Measurements from ENCODE around the gene ADGB.

The ADGB gene

DNA sequence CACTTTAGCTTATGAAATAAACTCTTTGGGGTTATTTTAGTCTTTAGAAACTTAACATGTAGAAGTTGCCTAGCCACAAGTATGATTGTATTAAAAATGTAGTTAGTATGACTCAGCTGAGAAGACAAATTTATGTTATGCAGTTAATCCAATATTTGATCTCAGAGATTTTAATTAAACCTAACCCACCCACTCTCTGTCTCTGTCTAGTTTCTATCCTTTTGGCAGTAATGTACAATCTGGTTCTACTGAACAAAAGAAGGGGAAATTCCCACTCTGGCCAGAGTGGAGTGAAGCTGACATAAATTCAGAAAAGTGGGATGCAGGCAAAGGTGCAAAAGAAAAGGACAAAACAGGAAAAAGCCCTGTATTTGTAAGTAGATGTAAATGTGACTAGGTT is 36.4 kb downstream of the ADGB start:
- no peak for DNase-seq

DNA sequence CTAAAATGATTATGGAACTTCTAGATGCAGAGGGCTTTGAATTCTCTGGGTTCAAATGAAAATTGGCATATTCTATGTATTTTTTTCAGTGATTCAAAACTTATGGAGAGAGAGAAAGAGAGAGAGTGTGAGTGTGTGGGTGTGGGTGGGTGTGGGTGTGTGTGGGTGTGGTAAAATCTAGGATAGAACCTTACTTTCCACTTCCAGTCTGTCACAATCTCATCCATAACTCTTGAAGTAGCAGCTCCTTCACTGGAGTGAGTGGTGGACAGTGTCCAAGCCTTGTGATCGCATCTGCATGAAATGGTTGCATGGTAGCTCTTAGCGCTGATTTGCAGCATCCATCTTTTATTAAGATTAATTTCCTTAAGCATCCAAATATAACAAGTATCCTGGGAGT is 37.7 kb downstream of the ADGB start:
- no peak for DNase-seq

GRCh38 chr6:146642921-146643320 is 44.1 kb downstream of the ADGB start:
- DNase-seq: no peak

- no peak for DNase-seq
Measured at GRCh38 chr6:146650799-146651481, 52.2 kb downstream of the ADGB start.

DNA sequence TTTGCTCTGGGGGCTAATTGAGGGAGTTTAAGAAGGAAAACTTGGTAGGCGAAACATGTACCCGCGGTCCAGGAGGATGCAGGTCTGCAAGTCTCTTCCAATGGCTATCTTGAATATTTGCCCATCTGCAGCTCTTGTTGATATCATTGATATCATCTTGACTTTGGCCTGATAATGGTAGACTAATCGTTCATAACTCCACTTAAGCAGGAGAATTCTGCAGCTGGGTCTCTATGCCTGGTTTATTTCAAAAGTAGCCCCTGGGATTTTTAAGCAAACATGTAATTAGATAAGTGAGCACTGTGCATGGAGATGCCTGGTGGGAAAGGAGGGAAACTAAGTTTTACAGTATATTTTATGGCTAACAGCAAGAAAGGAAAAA is 52.7 kb downstream of the ADGB start:
- no peak for DNase-seq

DNA sequence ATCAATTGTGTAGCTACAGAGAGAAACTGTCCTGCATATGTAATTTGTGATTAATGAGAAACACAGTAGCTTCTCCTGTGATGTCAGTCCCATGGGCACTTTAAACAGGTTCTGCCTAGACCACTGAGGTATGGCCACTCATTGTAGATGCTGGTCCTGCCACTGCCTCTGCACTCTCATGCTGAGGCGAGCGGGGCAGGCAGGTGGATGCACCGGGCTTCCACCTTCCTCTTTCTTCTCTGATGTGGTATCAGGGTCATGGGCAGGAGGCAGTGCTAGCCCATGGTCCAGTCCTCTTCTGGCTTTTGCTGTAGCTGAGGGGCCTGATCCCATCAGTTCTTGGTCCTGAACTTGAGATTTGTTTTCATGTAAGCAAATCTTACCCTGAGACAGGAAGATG is 58.7 kb downstream of the ADGB start:
- no peak for DNase-seq

GRCh38 chr6:146664871-146665360 is 66.1 kb downstream of the ADGB start:
- no peak for DNase-seq

DNA sequence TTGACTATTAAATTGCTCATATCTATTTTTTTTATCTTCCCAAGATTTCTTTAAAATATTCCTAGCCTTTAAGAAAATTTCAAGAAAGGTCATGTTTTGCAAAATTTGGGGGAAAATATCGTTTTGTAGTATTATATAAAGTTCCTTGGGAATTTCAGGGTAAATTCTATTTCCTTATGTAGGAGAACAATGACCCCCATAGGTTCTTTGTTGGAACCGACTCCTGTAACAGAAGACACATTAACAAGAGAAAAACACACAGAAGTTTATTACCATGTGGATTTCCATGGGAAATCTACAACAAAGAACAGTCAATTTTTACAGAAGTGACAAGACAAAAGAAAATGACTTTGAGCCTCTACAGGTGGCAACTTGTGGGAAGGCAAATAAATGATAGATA is 68.1 kb downstream of the ADGB start:
- DNase-seq: no peak

- no peak for DNase-seq
Measured at GRCh38 chr6:146670161-146670560, 71.4 kb downstream of the ADGB start.

- DNase-seq: no peak
Measured at GRCh38 chr6:146673069-146673468, 74.3 kb downstream of the ADGB start.

GRCh38 chr6:146679386-146679785 is 80.6 kb downstream of the ADGB start:
- DNase-seq: no peak

DNA sequence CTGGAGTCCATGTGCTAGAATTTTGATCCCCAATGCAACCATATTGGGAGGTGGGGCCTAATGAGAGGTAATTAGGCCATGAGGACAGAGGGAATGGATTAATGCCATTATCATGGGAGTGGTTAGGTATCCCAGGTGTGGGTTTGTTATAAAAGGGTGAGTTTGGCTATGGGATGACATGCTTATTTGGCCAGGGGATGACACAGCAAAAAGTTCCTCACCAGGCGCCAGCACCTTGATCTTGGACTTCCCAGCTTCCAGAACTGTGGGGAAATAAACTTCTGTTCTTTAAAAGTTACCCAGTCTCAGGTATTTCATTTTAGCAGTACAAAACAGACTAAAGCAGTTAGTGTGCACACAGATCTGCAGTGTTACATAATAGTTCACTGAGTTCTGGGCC is 84.1 kb downstream of the ADGB start:
- no peak for DNase-seq

DNA sequence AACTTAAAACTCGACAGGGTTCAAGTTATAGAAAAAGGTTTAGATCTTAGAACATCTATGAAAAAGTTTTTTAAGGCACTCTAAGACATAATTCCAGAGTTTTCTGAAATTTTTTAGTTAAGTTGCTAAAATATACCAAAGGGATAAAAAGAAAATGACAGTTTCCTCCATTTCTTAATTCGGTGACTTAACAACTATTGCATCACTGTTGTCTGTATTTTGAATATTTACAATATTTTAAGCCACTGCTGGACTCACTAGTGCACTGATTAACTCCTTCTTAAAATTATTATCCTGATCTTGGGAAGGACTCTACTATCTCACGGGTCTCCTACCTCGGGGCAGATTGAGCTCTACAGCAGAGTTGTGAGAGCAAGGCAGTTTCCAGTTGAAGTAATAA is 91.0 kb downstream of the ADGB start:
- DNase-seq: no peak

DNA sequence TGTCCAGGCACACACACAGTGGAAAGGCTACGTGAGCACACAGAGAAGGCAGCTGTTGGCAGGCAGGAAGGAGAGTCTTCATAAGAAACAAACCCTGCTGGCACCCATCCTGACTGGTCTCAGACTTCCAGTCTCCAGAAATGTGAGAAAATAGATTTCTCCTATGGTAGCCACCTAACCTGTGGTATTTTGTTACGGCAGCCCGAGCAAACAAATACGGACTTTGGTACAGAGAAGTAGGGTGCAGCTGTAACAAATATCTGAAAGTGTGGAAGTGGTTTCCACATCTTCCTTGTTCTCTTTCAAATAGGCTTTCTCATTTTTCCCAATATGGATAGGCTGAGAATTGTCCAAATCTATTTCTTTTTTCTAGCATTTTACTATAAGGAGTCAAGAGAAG is 94.6 kb downstream of the ADGB start:
- DNase-seq: no peak

- DNase-seq: no peak
Measured at GRCh38 chr6:146697921-146698320, 99.1 kb downstream of the ADGB start.

DNA sequence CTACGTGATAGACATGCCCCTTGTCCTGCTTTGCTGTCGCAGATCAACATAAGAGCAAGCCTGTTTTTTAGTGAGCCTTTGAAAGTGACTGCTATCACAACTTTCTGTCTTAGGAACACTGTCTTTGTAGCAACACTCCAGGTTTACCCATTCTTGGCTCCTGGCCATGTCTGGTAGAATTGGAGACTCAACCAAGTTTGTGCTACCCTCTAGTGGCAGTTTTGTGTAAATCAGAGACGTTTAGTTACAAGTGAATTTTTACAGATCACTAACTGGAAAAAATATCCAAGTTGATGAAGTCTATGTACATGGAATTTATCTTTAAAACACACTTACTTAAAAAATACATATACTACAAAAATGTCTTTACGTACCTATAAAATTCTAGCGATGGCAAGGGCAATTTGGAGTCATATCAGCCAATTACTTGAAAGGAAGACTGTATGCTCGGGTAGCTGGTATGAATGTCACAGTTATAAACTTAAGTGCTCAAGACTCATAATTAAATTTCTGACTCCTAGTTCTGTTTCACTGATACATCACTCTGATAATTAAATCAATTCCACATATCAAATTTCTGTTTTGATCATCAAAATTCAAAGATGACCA is 101.4 kb downstream of the ADGB start:
- DNase-seq: peak; percentile 21

DNA sequence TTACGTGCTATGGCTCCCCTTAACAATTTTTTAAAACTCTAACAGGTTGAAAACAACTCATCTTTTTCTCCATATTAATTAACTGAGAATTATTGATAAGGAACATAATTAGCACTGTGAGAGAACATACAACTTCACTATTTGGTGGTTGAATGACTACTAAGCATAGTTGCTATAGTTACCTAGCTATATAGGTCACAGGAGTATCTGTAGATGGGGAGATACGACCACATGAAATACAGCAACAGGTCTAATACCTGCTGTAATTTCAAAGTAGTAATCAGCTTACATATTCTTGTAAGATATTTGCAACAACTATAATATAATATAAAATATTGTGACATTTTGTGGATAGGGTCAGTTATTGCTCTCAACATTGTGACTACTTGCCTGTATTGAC is 102.9 kb downstream of the ADGB start:
- no peak for DNase-seq

DNA sequence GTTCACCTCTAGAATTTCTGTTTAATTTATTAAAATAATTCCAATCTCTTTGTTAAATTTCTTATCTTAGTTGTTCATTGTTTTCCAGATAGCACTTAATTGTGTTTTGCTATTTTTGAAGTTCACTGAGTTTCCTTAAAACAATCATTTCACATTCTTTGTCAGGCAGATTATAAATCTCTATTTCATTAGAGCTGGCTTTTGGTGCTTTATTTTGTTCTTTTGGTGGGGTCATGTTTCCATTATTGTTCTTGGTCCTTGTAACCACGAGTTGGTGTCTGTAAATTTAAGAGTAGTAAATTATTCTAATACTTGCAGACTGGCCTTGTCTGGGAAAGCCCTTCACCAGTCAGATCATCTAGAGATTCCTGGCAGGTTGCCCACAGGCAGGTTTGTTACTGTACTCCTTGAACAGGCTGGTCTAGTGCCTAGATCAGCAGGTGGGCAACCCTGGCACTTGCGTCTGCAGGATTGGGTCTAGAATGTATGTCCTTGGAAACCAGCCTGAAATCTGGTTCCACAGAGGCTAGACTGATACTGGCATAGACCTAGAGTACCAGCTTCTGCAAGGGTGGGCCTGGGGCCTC is 110.4 kb downstream of the ADGB start:
- peak; percentile 0 for DNase-seq

GRCh38 chr6:146719387-146719786 is 120.6 kb downstream of the ADGB start:
- no peak for DNase-seq

DNA sequence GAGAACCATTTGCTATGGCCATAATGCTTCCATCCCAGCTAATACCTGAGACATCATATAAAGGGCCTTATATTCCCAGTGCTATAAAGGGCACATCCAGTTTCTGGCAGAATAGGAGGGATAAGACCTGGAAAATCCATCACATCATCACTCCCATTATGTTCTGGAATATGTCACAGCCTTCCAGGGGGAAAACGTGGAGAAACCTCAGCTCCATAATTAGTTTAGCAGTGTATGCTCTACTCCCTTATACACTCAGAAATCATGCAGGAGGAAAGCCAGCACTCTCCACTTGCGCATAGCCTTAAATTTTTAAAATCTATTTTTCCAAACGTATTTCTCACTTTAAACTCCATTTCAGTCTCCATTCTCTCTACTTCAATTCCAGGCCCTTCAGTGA is 140.9 kb downstream of the ADGB start:
- DNase-seq: no peak

GRCh38 chr6:146741609-146742008 is 142.8 kb downstream of the ADGB start:
- DNase-seq: no peak

DNA sequence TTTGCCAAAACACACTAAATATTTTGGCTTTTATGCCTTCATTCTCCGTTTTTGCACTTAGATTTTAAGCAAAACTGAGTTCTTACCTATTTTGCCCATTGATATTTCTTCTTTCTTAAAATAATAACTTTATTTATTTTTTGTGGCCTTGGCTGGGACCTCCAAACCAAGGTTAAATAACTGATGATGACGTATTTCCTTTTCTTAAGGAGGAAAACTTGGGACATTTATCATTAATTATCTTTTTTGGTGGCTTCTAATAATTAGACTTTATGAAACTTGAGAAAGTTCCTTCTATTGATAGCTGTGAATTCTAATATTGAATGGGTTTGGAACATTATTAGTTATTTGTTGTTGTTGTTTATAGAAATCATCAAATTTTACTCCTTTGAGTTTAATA is 154.5 kb downstream of the ADGB start:
- DNase-seq: no peak

DNA sequence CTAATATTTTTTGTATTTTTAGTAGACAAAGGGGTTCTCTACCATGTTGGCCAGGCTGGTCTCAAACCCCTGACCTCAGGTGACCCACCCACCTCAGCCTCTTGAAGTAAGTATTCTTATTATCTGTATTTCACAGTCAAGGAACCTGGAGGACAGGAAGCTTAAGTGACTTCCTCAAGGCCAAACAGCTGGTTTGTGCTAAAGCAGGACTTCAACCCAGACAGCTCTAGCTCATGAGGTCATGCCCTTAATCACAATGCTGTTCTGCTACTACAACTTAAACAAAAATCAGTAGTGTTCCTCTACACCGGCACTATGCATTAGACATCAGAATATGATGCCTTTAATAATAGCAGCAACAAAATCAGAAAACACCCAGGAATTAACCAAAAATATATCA is 168.9 kb downstream of the ADGB start:
- no peak for DNase-seq

- no peak for DNase-seq
Measured at GRCh38 chr6:146768722-146769121, 169.9 kb downstream of the ADGB start.

All from NCI-H2029 treated with DMSO at 0.1 percent for 48 hours (cell line).